ENCODE results near the gene ADCY10.

DNA sequence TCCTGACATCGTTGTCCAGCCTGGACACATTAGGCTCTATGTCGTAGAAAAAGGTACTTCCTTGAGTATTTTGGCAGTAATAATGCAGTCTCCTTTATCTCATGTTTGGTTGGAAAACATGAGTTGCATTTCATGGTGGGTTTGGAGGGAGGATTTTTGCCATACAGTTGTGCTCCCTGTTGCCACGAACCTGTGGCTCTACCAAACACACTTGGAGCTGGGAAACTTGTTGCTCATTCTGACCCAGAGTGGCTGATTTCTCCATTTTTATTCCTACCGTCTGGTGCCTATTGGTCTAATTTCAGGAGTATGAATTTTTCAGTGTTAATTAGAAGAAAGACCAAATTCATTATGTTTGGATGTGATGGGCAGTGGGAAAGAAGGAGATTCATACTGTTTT lies 141.5 kb downstream of the ADCY10 start:
- TF ChIP-seq, protein P1, sequence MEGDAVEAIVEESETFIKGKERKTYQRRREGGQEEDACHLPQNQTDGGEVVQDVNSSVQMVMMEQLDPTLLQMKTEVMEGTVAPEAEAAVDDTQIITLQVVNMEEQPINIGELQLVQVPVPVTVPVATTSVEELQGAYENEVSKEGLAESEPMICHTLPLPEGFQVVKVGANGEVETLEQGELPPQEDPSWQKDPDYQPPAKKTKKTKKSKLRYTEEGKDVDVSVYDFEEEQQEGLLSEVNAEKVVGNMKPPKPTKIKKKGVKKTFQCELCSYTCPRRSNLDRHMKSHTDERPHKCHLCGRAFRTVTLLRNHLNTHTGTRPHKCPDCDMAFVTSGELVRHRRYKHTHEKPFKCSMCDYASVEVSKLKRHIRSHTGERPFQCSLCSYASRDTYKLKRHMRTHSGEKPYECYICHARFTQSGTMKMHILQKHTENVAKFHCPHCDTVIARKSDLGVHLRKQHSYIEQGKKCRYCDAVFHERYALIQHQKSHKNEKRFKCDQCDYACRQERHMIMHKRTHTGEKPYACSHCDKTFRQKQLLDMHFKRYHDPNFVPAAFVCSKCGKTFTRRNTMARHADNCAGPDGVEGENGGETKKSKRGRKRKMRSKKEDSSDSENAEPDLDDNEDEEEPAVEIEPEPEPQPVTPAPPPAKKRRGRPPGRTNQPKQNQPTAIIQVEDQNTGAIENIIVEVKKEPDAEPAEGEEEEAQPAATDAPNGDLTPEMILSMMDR (IDR thresholded peaks at IDR 0.05): no peak
- no peak for TF ChIP-seq POLR2A (IDR thresholded peaks at IDR 0.05)
